GM21723 (cell line): ENCODE measurements around the gene CELF5.

Source experiments
- ATAC-seq: cut with Tn5 transposase; IDR thresholded peaks from one replicate; pipeline ENCODE4 v1.9.1; 2021; ENCODE audit warnings: mild to moderate bottlenecking, moderate library complexity; ENCODE audit not compliant: unreplicated experiment

The CELF5 gene

DNA sequence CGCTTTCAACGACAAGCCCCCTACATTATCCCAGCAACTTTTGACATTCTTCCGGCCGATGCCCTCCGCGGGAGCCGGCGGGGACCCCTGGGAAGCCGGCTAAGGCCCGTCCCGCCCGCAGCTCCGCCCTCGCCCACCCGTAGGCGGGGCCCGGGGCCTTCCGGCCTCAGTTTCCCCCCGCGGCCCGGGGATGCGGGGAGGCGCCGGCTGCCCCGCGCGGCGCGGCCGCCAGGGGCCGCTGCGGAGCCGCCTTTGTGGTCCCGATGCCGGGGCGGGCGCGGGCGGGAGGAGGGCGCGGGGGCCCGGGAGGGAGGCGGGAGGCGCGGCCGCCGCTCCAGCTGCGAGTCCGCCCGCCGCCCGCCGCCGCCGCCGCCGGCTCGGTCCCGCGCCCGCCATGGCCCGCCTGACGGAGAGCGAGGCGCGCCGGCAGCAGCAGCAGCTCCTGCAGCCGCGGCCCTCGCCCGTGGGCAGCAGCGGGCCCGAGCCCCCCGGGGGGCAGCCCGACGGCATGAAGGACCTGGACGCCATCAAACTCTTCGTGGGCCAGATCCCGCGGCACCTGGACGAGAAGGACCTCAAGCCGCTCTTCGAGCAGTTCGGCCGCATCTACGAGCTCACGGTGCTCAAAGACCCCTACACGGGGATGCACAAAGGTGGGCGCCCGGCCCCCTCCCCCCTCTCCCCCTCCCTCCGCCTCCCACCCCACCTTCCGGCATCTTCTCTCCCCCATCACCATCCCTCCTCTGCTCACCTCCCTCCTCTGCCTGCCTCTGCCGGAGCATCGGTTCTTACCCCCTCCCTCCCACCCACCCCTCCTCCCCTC is at the start of gene CELF5:
TSS of gene CELF5 (plus strand) at position 316 of the 823 bp plus-strand sequence. CDS start at position 395, 79 bp downstream.
- no peak for ATAC-seq

GRCh38 chr19:3175781-3176714 is 48.4 kb upstream of the CELF5 start:
- no peak for ATAC-seq

GRCh38 chr19:3176715-3177501 is 47.6 kb upstream of the CELF5 start:
- no peak for ATAC-seq

- no peak for ATAC-seq
Measured at GRCh38 chr19:3178377-3178972, 46.0 kb upstream of the CELF5 start, which contains the start of gene S1PR4. Gene S1PR4, plus strand, starts transcription at chr19:3178769. Its CDS starts 24 bp downstream, at chr19:3178793.

- no peak for ATAC-seq
Measured at GRCh38 chr19:3178973-3179738, 45.3 kb upstream of the CELF5 start.

GRCh38 chr19:3179739-3180293 is 44.6 kb upstream of the CELF5 start:
- ATAC-seq, result no peak

DNA sequence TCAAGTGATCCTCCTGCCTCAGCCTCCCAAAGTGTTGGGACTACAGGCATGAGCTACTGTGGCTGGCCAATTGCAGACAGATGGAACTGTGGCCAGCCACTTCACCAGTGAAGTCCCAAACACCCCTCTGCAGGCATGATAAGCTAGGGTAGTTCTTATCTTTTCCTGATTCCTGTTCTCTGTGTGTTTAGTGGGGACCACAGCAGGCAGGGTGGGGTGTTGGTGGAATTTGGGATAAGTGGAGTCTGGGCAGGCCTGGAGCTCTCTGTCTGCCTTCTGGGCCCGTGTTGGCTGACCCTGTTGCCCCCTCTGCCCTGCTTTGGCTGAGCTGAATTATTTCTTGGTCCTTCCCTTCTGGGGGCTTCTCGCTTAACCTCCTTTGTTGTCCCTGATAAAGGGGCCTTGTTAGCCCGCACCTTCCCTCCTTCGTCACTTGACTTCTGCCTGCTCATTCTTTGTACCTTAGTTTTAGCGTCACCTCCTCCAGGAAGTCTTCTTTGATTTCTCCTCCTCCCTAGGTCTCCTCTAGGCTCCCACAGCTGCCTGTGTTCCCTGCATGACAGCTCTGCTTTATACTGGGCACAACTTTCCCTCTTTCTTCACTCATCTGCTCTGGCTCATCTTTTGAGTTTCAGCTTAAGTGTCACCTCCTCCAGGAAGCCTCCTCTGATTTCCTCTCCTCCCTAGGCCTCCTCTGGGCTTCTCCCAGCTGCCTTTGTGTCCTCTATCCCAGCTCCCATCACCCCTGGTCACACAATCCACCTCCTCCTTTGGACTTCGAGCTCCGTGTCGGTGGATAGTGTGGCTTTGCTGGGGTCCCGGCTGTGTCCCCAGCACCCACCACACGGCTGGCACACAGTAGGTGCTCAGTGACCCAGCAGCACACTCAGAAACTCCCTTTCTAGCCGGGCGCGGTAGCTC is 40.5 kb upstream of the CELF5 start:
- no peak for ATAC-seq

DNA sequence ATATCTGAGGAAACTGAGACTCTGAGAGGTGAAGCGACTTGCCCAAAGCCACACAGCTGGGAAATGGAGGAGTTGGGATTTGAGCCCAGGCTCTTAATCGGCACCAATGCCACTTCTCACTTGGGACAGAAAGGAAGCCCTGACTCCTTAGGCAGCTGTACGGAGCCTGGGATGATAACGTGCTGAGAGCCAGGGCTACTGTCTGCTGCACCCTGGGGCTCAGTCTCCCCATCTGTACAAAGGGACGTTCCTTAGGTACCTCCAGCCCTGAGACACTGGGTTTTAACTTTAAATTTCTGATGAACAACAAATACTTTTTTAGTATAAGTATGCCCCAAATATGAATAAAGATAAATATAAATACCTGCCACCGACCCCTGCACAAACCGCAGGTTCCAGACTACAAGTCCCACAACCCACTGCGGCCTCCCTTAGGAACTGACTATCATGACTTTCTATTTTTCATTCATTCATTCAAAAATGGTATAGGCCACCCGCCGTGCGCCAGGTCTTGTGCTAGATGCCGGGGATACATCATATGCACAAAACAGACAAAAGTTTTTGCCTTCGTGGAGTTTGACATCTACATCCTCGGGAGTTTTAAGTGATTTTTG is 39.5 kb upstream of the CELF5 start:
- peak; percentile 18 for ATAC-seq

- peak; percentile 68 for ATAC-seq
Measured at GRCh38 chr19:3185461-3186159, 38.9 kb upstream of the CELF5 start, which contains the start of gene NCLN. Gene NCLN, plus strand, starts transcription at chr19:3185930. Its CDS starts 101 bp downstream, at chr19:3186031.

DNA sequence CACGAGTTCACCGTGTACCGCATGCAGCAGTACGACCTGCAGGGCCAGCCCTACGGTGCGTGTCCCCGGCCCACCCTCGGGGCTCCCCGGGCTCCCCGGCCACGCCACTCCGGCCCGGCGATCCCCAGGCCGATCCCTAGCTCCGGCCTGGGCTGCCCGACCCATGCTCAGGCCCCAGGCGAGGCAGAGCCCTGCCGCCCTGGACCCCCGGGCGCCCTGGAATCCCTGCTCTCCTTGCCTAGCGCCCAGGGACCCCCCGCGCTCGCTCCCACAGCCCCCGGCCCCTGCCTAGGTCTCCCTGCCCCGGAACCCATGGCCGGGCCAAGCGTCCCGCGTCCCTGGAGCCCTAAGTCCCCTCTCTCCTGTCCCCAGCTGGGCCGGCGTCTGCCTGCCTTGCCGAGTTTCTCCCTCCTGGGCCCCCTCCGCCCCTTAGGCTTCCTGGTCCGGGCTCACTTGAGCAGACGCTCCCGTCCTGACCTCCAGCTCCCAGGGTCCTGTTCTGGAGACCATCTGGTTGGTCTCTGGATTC is 38.2 kb upstream of the CELF5 start:
- peak; percentile 21 for ATAC-seq

- no peak for ATAC-seq
Measured at GRCh38 chr19:3186891-3187661, 37.4 kb upstream of the CELF5 start.

DNA sequence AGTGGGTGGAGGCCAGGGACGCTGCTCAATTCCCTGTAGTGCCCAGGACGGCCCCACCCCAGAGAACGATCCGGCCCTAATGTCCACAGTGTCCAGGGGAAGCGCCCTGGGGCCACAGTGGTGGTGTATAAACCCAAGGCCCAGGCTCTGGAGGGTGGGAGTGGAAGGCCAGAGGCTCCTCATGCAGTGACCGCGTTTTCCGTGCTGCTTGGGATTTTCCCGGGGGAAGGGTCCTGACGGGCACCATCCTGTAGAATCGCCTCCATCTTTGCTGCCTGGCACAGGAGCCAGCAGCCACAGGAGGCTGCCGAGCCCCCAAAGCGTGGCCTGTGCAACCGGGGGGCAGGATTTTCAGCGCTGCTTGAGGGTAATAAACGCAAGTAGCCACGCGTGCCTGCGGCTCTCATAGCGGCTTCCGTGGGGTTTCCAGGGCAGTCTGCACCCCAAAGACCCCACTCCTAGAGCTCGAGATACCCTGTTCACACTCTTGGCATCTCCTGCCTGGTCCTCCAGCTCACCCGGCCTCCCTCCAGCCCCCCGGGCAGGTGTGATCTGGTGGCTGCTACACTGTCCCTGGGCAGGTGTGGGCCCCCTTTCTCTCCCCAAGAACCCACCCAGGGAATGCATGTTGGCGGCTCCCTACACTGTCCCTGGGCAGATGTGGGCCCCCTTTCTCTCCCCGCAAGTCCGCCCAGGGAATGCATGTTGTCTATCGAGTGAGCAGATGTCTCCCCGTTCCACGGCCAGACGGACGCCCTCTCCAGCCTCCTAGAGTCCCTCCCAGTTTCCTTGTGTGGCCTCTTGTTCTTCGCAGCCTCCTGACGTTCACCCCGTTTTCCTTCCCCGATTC is 36.6 kb upstream of the CELF5 start:
- no peak for ATAC-seq

- ATAC-seq, result no peak
Measured at GRCh38 chr19:3188627-3189596, 35.5 kb upstream of the CELF5 start.
